Measurements from ENCODE around the gene PLOD1. TPM values are rescaled to one million over a fixed set of nuclear protein-coding genes. Genes with fewer than 3 reads are reported as not detected.
"Not testable (repeated sequence)": the region's sequence is repeated elsewhere in the genome, so short reads cannot be mapped to it uniquely, and the experiment has no call there.

The PLOD1 gene
- total RNA-seq, 1 experiment from 2014 or later, result 156 TPM

DNA sequence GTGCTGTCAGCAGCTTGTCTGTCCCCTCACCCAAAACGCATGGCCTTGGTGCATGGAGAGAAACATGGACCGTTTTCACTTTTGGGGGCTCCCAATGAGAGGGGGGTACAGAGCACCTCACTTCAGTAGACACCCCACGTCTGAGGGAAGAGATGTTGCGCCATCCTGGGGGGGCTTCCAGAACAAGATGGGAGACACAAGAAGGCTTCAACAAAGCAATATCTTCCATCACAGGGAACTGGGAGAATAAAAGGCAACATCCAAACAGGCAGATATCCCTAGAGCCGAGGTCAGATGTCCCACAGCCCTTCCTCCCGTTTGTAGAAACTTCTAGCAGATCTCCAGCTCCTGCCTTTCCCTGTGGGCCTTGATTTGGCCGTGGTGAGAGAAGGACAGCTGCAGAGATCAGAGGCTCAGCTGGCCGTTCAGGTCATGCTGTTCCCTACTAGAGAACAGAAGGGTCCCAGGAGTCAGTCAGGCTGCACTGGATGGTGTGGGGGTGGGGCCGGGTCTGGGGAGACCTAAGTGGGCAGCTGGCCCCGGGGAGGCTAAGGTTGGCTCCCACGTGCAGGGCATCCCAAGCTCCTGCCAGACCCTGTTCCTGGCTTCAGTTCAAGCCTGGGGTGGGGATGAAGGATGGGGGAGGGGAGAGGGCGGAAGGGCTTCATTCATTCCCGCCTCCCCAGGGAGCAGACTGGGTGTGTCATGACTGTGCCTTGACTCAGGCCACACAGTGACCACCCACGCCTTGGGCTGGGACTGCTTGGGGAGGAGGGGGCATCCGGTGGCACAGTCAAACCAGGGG, 4.4 kb downstream of the PLOD1 start:
- H3K4me3 ChIP-seq (ENCODE audit: low read depth in 2 of 2, low read length in 2 of 2), result no peak overlapping the region

GRCh38 chr1:11939794-11940193, 5.3 kb downstream of the PLOD1 start:
- intact Hi-C loops (cut with micrococcal nuclease; ENCODE audit: unreplicated experiment); H3K27me3 ChIP-seq (ENCODE audit: control insufficient read depth, insufficient read depth, low read length); BruUV-seq (replicated peaks); H3K27ac ChIP-seq (ENCODE audit: low read length); DNase-seq (ENCODE audit: low read depth, low spot score); H3K4me3 ChIP-seq (ENCODE audit: low read depth in 2 of 2, low read length in 2 of 2); H3K36me3 ChIP-seq (ENCODE audit: control insufficient read depth, insufficient read depth, low read length); POLR2A ChIA-PET; in situ Hi-C loops (cut with HindIII; ENCODE audit: low pct_unique_long_range_greater_than_20kb, low sequenced_read_pairs); H3K9me3 ChIP-seq (ENCODE audit: control insufficient read depth, insufficient read depth, low read depth, low read length); ATAC-seq: not testable (repeated sequence)
- H3K4me1 ChIP-seq (ENCODE audit: control insufficient read depth, insufficient read depth, low read length), result peaks cover 14% of the 10 kb centered on the region
- CTCF ChIA-PET, result interaction anchor here (0.6 kb wide), 1 partner anchor 11 kb away, joined by 4 read pairs; no protein-coding TSS in a partner anchor

More for the DNA sequence above, 4.4 kb downstream of the PLOD1 start:
- in situ Hi-C loops (cut with HindIII; ENCODE audit: low pct_unique_long_range_greater_than_20kb, low sequenced_read_pairs), result no loop called here
- no peak for TF ChIP-seq SIN3A (IDR thresholded peaks at IDR 0.05; ENCODE audit: borderline replicate concordance, insufficient read depth, low read depth, low read length)
- TF ChIP-seq POLR2AphosphoS5 (IDR thresholded peaks at IDR 0.05; ENCODE audit: low read depth, low read length), result no peak
- no peak for TF ChIP-seq REST (IDR thresholded peaks at IDR 0.05; ENCODE audit: insufficient read depth in 1 of 2, low read depth in 2 of 2, low read length in 1 of 2)
- TF ChIP-seq TCF7L2 (IDR thresholded peaks at IDR 0.05; ENCODE audit: low read depth, low read length), result no peak
- no peak for DNase-seq (ENCODE audit: low read depth, low spot score)
- ChIA-PET CTCF (interaction anchor here (0.6 kb wide), 2 partner anchors 10 to 24 kb away, joined by 3 to 4 read pairs; no protein-coding TSS in a partner anchor), POLR2A (no interaction called here)
- Histone ChIP-seq H3K9me3 (ENCODE audit: control insufficient read depth, insufficient read depth, low read depth, low read length) (no peaks in the 10 kb centered on the region), H3K27me3 (ENCODE audit: control insufficient read depth, insufficient read depth, low read length) (no peaks in the 10 kb centered on the region), H3K4me1 (ENCODE audit: control insufficient read depth, insufficient read depth, low read length) (peaks cover 18% of the 10 kb centered on the region), H3K36me3 (ENCODE audit: control insufficient read depth, insufficient read depth, low read length) (no peaks in the 10 kb centered on the region; the same call in 1 of the 2 replicates), H3K27ac (ENCODE audit: low read length) (0 out of 2 replicates have a peak overlapping the region, but pooled peaks have one; percentile 23)
- ATAC-seq, result no peak
- intact Hi-C loops (cut with micrococcal nuclease; ENCODE audit: unreplicated experiment), result no loop called here
- no TSS peak for BruUV-seq (replicated peaks)

GRCh38 chr1:11940260-11940921, 5.9 kb downstream of the PLOD1 start:
- ATAC-seq, result peak; percentile 39; the same call in 1 of the 2 replicates
- TF ChIP-seq REST (IDR thresholded peaks at IDR 0.05; ENCODE audit: insufficient read depth in 1 of 2, low read depth in 2 of 2, low read length in 1 of 2) (no peak), SIN3A (IDR thresholded peaks at IDR 0.05; ENCODE audit: borderline replicate concordance, insufficient read depth, low read depth, low read length) (no peak), POLR2AphosphoS5 (IDR thresholded peaks at IDR 0.05; ENCODE audit: low read depth, low read length) (no peak), TCF7L2 (IDR thresholded peaks at IDR 0.05; ENCODE audit: low read depth, low read length) (no peak), CTCF (IDR thresholded peaks at IDR 0.05) (no peak)
- ChIA-PET CTCF (no interaction called here), POLR2A (no interaction called here)
- no peaks in the 10 kb centered on the region for H3K36me3 ChIP-seq (ENCODE audit: control insufficient read depth, insufficient read depth, low read length)
- no TSS peak for BruUV-seq (replicated peaks)
- in situ Hi-C loops (cut with HindIII; ENCODE audit: low pct_unique_long_range_greater_than_20kb, low sequenced_read_pairs) (no loop called here), intact Hi-C loops (cut with micrococcal nuclease; ENCODE audit: unreplicated experiment) (no loop called here)
- H3K9me3 ChIP-seq (ENCODE audit: control insufficient read depth, insufficient read depth, low read depth, low read length), result no peaks in the 10 kb centered on the region
- H3K27me3 ChIP-seq (ENCODE audit: control insufficient read depth, insufficient read depth, low read length), result no peaks in the 10 kb centered on the region
- DNase-seq (ENCODE audit: low read depth, low spot score), result no peak
- peaks cover 10% of the 10 kb centered on the region for H3K4me1 ChIP-seq (ENCODE audit: control insufficient read depth, insufficient read depth, low read length)
- no peak overlapping the region for H3K27ac ChIP-seq (ENCODE audit: low read length)
- H3K4me3 ChIP-seq (ENCODE audit: low read depth in 2 of 2, low read length in 2 of 2), result no peak overlapping the region

Data from Panc1 (cell line).